Fibroblast of villous mesenchyme (primary cell): ENCODE results near the gene IRF2BPL. TPM values are rescaled to one million over a fixed set of nuclear protein-coding genes. Genes with fewer than 3 reads are reported as not detected.

ENCODE experiments used
- DNase-seq: peaks from one replicate; pipeline ENCODE4 v3.0.0-alpha.2; 2010; ENCODE audit warnings: low read depth
- H3K4me3 ChIP-seq: 2 replicates; pipeline ENCODE4 v1.5.1; 2011; ENCODE audit warnings: low read depth, mild to moderate bottlenecking, low read length
- CTCF ChIP-seq: IDR thresholded peaks from 2 replicates; pipeline ENCODE4 v1.5.1; 2012; ENCODE audit warnings: low read depth, mild to moderate bottlenecking, low read length; ENCODE audit not compliant: insufficient read depth
- total RNA-seq: library from RNA; depleted of rRNA; stranded (reverse); fragments of >200 nt; gene quantifications from 2 replicates; pipeline ENCODE4 v1.2.3, GENCODE V29; 2012

IRF2BPL gene
- total RNA-seq, 1 donor, result 40.2 TPM

- TF ChIP-seq CTCF, result no peak
- DNase-seq, result no peak
- no peak overlapping the region for H3K4me3 ChIP-seq
Observed at GRCh38 chr14:76975812-76976211, 52.7 kb downstream of the IRF2BPL start.

GRCh38 chr14:76975051-76975450 lies 53.5 kb downstream of the IRF2BPL start:
- TF ChIP-seq CTCF, result no peak
- DNase-seq, result no peak
- no peak overlapping the region for H3K4me3 ChIP-seq

Other genes with a start within 250 kb of the IRF2BPL start
- 6.8 and 10.4 TPM in 2 replicates for gene ANGEL1, start 215.8 kb downstream of the IRF2BPL start, total RNA-seq
- not detected in 2 replicates for gene LRRC74A, start 202.3 kb downstream of the IRF2BPL start, total RNA-seq
- 11.3 and 23.7 TPM in 2 replicates for gene CIPC, start 69.5 kb upstream of the IRF2BPL start, total RNA-seq
- not detected in 2 replicates for gene ZDHHC22, start 113.1 kb upstream of the IRF2BPL start, total RNA-seq
- gene TMEM63C, start 153.1 kb upstream of the IRF2BPL start, total RNA-seq, result under 0.01 TPM in 1 of 2 replicates, not detected in the other
- gene NGB, start 242.5 kb upstream of the IRF2BPL start, total RNA-seq, result not detected in 2 replicates